Pancreas (tissue), 10 donors: ENCODE data around the gene MAPK10. TPM values are rescaled to one million over a fixed set of nuclear protein-coding genes. Genes with fewer than 3 reads are reported as not detected.

ENCODE experiments used
- ATAC-seq, 4 donors: fragments of 200-7000 bp; cut with Tn5 transposase; one replicate each; pipeline versions ENCODE4 v1.8.0 to v1.9.1; 2020; ENCODE audit warnings: mild to moderate bottlenecking in 4 of 4, moderate library complexity in 4 of 4
- DNase-seq, 6 donors: peaks; one replicate each; pipeline ENCODE4 v3.0.0-alpha.2; 2020
- FAIRE-seq: peaks from 2 replicates; lab custom pipeline; 2012; peaks lifted over from hg19 to GRCh38; lab: Jason Lieb, UNC
- H3K27ac ChIP-seq, 4 donors: fragments of 200-600 bp; sonication (generic); 1 replicate in 3 of 4; 2 replicates in 1 of 4; pipeline versions ENCODE4 v1.5.0 to v1.8.0; 2020
- H3K27me3 ChIP-seq, 4 donors: fragments of 200-600 bp; one replicate each; pipeline ENCODE4 v1.8.0; 2021
- H3K36me3 ChIP-seq, 3 donors: fragments of 200-600 bp; sonication (generic) in 1 of 3; one replicate each; pipeline versions ENCODE4 v1.5.0 to v1.8.0; 2020 to 2021
- H3K4me1 ChIP-seq, 3 donors: fragments of 200-600 bp; one replicate each; pipeline ENCODE4 v1.8.0; 2021
- H3K4me3 ChIP-seq, 4 donors: fragments of 200-600 bp; sonication (generic) in 2 of 4; one replicate each; pipeline versions ENCODE4 v1.5.0 to v1.8.0; 2020 to 2021
- H3K9me3 ChIP-seq, 4 donors: fragments of 200-600 bp; one replicate each; pipeline ENCODE4 v1.8.0; 2021
- WGBS, 2 donors: extraction: QIAGEN DNeasy Blood & Tissue Kit; methylation state at CpG; one replicate each; pipeline ENCODE4 v1.1.7; 2013; 5-methylcytosine and 5-hydroxymethylcytosine counted together
- intact Hi-C, 3 donors: fragments of 100-400 bp; cut with DNase I; formaldehyde crosslinking; loops; one replicate each; pipeline versions ENCODE4 v1.11.1 to v1.14.2; 2022
- polyA plus RNA-seq, 2 donors: library from polyadenylated mRNA; stranded (reverse); fragments of 200-250 nt; gene quantifications; one replicate each; pipeline ENCODE4 v1.2.3, GENCODE V29; 2013
- total RNA-seq, 6 donors: library from RNA; stranded (reverse); fragmentation: NEBNext Ultra II Directional in 4 of 6; extraction: Animal tissue kit (Norgen Biotek cat#: 25700) in 4 of 6; gene quantifications; one replicate each; pipeline versions ENCODE4 v1.2.1 to v1.2.4, GENCODE V29; 2021 to 2023
- TF ChIP-seq, protein P1 (sequence below), 4 donors: fragments of 200-600 bp; sonication (generic) in 3 of 4; IDR thresholded peaks; one replicate each; pipeline versions ENCODE4 v1.5.0 to v1.8.0; 2021; ENCODE audit warnings: antibody characterized with exemption in 4 of 4
- donor health status: healthy with polysubstance abuse.
- donor health status: DM: no; HTN: no; CAD: no; lungs with moderate emphysema.
- donor health status: DM: no; HTN: no; CAD: no.
- donor health status: control.
- donor health status: control.
- donor health status: Bipolar disorder and iron deficiency.
- donor health status: DM: yes; HTN: yes; CAD: no.
- donor health status: DM: no; HTN: no; CAD: no.
- donor health status: DM: no; HTN: no; CAD: no.
- donor health status: DM: yes; HTN: yes; CAD: no.

MAPK10 gene
- total RNA-seq (10 to 100 TPM in 3 of 6 donors, 1 to 10 TPM in 3; 5.1 to 11.6 (median 9.9) TPM), polyA plus RNA-seq (10 to 100 TPM in 1 of 2 donors, 1 to 10 TPM in 1; 6.3 to 20.7 TPM)

- TF ChIP-seq, protein P1, sequence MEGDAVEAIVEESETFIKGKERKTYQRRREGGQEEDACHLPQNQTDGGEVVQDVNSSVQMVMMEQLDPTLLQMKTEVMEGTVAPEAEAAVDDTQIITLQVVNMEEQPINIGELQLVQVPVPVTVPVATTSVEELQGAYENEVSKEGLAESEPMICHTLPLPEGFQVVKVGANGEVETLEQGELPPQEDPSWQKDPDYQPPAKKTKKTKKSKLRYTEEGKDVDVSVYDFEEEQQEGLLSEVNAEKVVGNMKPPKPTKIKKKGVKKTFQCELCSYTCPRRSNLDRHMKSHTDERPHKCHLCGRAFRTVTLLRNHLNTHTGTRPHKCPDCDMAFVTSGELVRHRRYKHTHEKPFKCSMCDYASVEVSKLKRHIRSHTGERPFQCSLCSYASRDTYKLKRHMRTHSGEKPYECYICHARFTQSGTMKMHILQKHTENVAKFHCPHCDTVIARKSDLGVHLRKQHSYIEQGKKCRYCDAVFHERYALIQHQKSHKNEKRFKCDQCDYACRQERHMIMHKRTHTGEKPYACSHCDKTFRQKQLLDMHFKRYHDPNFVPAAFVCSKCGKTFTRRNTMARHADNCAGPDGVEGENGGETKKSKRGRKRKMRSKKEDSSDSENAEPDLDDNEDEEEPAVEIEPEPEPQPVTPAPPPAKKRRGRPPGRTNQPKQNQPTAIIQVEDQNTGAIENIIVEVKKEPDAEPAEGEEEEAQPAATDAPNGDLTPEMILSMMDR (IDR thresholded peaks at IDR 0.05) = no peak
- FAIRE-seq (no peak), ATAC-seq (peak; percentile 85 to 96 (median 96)), DNase-seq (peak in 5 of 6 donors; percentile 28 to 61 (median 58))
- peaks cover 0 to 2% (median 0%) of the 10 kb centered on the region in 3 donors for H3K4me1 ChIP-seq
- 4% methylated on average over 12 of the region's 12 CpGs for WGBS, 2 donors
- no peaks in the 10 kb centered on the region for H3K9me3 ChIP-seq
- peak within 1 kb of the TSS in 2 of 4 donors; percentile 10 to 31 for H3K4me3 ChIP-seq
- peak within 1 kb of the TSS in 1 of 4 donors; percentile 22 for H3K27ac ChIP-seq
- intact Hi-C loops = no loop called here
- H3K36me3 ChIP-seq = no peaks in the 10 kb centered on the region
- no peaks in the 10 kb centered on the region for H3K27me3 ChIP-seq
Measured at GRCh38 chr4:86359944-86360478, at the start of gene MAPK10. Gene MAPK10, minus strand, starts transcription at chr4:86360053.

DNA sequence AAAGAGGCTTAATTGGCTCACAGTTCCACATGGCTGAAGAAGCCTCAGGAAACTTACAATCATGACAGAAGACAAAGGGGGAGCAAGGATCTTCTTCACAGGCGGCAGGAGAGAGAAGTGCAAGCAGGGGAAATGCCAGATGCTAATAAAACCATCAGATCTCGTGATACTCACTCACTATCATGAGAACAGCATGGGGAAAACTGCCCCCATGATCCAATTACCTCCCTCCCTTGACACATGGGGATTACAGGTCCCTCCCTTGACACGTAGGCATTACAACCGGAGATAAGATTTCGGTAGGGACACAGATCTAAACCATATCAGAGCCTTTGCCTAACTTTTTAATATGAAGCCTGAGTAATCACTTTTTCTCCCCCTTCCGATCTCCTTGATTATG is 43.7 kb upstream of the MAPK10 start:
- Histone ChIP-seq H3K9me3 (no peaks in the 10 kb centered on the region), H3K27ac (no peak overlapping the region), H3K4me3 (no peak overlapping the region), H3K36me3 (no peaks in the 10 kb centered on the region), H3K27me3 (no peaks in the 10 kb centered on the region), H3K4me1 (no peaks in the 10 kb centered on the region)
- FAIRE-seq = no peak
- no peak for DNase-seq
- ATAC-seq = no peak
- intact Hi-C loops = no loop called here
- TF ChIP-seq, protein P1 (IDR thresholded peaks at IDR 0.05) = no peak
- WGBS, 2 donors = 58 to 59% methylated on average over 6 of the region's 6 CpGs

DNA sequence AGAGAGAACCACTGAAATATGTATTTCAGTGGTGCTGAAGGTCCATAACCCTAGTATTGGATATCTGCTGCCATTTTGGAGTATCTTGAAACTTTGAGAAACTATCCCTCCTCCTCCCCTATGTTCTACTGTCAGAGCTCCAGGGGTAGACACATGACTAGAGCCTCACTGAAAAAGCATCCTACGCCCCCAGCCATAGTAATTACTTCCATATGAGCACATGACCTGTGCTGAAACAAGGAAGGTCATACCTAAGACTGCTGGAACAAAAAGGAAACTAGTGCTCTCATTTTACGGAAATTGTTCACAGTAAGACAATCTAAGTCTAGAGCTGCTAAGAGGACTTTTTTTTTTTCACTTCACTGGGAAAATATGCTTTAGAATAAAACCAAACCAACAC is 42.0 kb upstream of the MAPK10 start:
- no peak for FAIRE-seq
- intact Hi-C loops = no loop called here
- TF ChIP-seq, protein P1 (IDR thresholded peaks at IDR 0.05) = no peak

DNA sequence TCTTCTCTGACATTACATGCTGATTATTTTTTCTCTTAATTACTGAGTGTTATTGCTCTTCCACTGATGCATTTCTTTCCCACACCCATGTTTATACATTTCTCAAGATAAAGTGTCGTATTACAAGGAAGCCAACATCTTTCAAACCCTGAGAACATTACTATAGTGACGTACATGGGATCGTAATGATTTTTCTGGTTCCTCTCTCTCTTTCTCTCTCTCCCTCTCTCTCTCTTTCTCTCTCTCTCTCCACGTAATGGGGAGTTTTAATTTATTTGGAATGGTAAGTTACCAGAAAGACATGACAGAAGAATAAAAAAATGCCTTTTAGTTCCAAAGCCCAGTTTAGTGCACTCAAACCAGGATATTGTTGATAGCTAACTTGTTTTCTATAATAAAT is 40.4 kb upstream of the MAPK10 start:
- DNase-seq (no peak), ATAC-seq (no peak), FAIRE-seq (no peak)
- TF ChIP-seq, protein P1 (IDR thresholded peaks at IDR 0.05) = no peak
- no peak overlapping the region for H3K27ac ChIP-seq
- intact Hi-C loops = no loop called here
- no peaks in the 10 kb centered on the region for H3K27me3 ChIP-seq
- WGBS, 2 donors = 64 to 66% methylated on average over 4 of the region's 4 CpGs
- H3K4me1 ChIP-seq = no peaks in the 10 kb centered on the region
- H3K36me3 ChIP-seq = no peaks in the 10 kb centered on the region
- no peak overlapping the region for H3K4me3 ChIP-seq
- no peaks in the 10 kb centered on the region for H3K9me3 ChIP-seq

More for the DNA sequence above, 42.0 kb upstream of the MAPK10 start:
- whole genome bisulfite sequencing, 2 donors = 82 to 85% methylated on average over 2 of the region's 2 CpGs
- no peaks in the 10 kb centered on the region for H3K4me1 ChIP-seq
- ATAC-seq (no peak), DNase-seq (no peak)
- H3K4me3 ChIP-seq = no peak overlapping the region
- no peaks in the 10 kb centered on the region for H3K9me3 ChIP-seq
- H3K27me3 ChIP-seq = no peaks in the 10 kb centered on the region
- no peak overlapping the region for H3K27ac ChIP-seq
- no peaks in the 10 kb centered on the region for H3K36me3 ChIP-seq

DNA sequence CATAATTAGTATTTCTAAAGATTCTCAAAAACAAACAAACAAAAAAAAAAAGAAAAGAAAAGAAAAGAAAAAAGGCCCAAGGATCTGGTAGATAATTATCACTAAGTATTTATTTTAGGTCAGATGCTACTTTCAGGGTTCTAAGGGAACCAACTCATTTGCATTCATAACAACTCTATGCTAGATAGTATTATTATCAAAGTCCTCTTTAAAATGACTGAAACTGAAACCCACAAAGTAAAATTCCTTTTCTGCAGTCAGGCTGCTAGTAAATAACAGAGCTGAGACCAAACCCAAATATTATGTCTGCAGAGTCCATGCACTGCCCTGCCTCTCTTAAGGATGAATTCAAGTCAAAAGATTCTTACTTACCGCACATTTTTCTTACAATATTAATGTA is 38.3 kb upstream of the MAPK10 start:
- 97% methylated on average over 1 of the region's 1 CpG for WGBS, 2 donors
- ATAC-seq = no peak
- intact Hi-C loops = no loop called here

More for the DNA sequence above, 38.3 kb upstream of the MAPK10 start:
- DNase-seq (no peak), FAIRE-seq (no peak)
- H3K27ac ChIP-seq = no peak overlapping the region
- no peaks in the 10 kb centered on the region for H3K27me3 ChIP-seq
- H3K36me3 ChIP-seq = no peaks in the 10 kb centered on the region
- no peaks in the 10 kb centered on the region for H3K4me1 ChIP-seq
- TF ChIP-seq, protein P1 (IDR thresholded peaks at IDR 0.05) = no peak
- no peaks in the 10 kb centered on the region for H3K9me3 ChIP-seq
- H3K4me3 ChIP-seq = no peak overlapping the region
